Adrenal gland (tissue), 12 donors: ENCODE data around the gene ACTG1. TPM values are rescaled to one million over a fixed set of nuclear protein-coding genes. Genes with fewer than 3 reads are reported as not detected.

Source experiments
- DNase-seq, 7 donors: peaks; one replicate each; pipeline ENCODE4 v3.0.0-alpha.2; 2019 to 2020
- H3K27ac ChIP-seq, 5 donors: fragments of 200-600 bp; sonication (generic) in 4 of 5; 1 replicate in 3 of 5; 2 replicates in 2 of 5; pipeline versions ENCODE4 v1.5.1 to v1.8.0; 2016 to 2020; ENCODE audit warnings: mild to moderate bottlenecking in 1 of 5
- H3K27me3 ChIP-seq: fragments of 200-600 bp; 2 replicates; pipeline ENCODE4 v1.8.0; 2021
- H3K36me3 ChIP-seq, 2 donors: fragments of 200-600 bp; replicated peaks in 1 of 2; 1 replicate in 1 of 2; 2 replicates in 1 of 2; pipeline versions ENCODE4 v1.5.1 to v1.8.0; 2018 to 2022
- H3K4me1 ChIP-seq, 2 donors: fragments of 200-600 bp; replicated peaks in 1 of 2; 1 replicate in 1 of 2; 2 replicates in 1 of 2; pipeline versions ENCODE4 v1.5.1 to v1.8.0; 2018 to 2021
- H3K4me3 ChIP-seq, 4 donors: fragments of 200-600 bp; sonication (generic) in 3 of 4; one replicate each; pipeline ENCODE4 v1.5.1; 2016 to 2018
- H3K9me3 ChIP-seq, 3 donors: fragments of 200-600 bp; sonication (generic) in 1 of 3; replicated peaks in 1 of 3; 1 replicate in 2 of 3; 2 replicates in 1 of 3; pipeline versions ENCODE4 v1.5.1 to v1.8.0; 2016 to 2021
- POLR2A ChIP-seq, 2 donors: fragments of 450-650 bp; IDR thresholded peaks; one replicate each; pipeline ENCODE4 v1.6.1; 2017; ENCODE audit warnings: antibody characterized with exemption in 2 of 2, mild to moderate bottlenecking in 2 of 2, moderate library complexity in 1 of 2
- WGBS, 4 donors: extraction: QIAGEN DNeasy Blood & Tissue Kit in 2 of 4; methylation state at CpG; one replicate each; pipeline versions ENCODE4 v1.1.5 to v1.1.7; 2013 to 2017; 5-methylcytosine and 5-hydroxymethylcytosine counted together
- intact Hi-C, 2 donors: fragments of 100-400 bp; cut with DNase I; formaldehyde crosslinking; loops; one replicate each; pipeline versions ENCODE4 v1.14.1 to v1.15.0; 2022 to 2023
- polyA plus RNA-seq, 3 donors: library from polyadenylated mRNA; stranded (reverse); fragments of 200-250 nt in 2 of 3; fragments of 350-450 nt in 1 of 3; fragmentation: Illumina TruSeq in 1 of 3; extraction: RNeasy Lipid Tissue Mini Kit (QIAGEN cat#74804) in 1 of 3; gene quantifications; one replicate each; pipeline ENCODE4 v1.2.3, GENCODE V29; 2013 to 2014
- total RNA-seq, 9 donors: library from RNA; depleted of rRNA in 4 of 9; stranded (reverse); fragments of >200 nt in 4 of 9; fragments of 120-200 nt in 1 of 9; fragmentation: NEBNext Ultra II Directional in 1 of 9; extraction: Animal tissue kit (Norgen Biotek cat#: 25700) in 1 of 9; gene quantifications; one replicate each; pipeline versions ENCODE4 v1.1.0 to v1.2.4, GENCODE V29; 2013 to 2023
- TF ChIP-seq, protein P1 (sequence below), 6 experiments: fragments of 450-650 bp in 4 of 6; fragments of 200-600 bp in 2 of 6; sonication (generic) in 1 of 6; IDR thresholded peaks; 1 replicate in 5 of 6; 2 replicates in 1 of 6; pipeline versions ENCODE4 v1.5.1 to v1.8.0; 2016 to 2021; ENCODE audit warnings: antibody characterized with exemption in 6 of 6, mild to moderate bottlenecking in 2 of 6, moderate library complexity in 1 of 6
- donor health status: healthy with polysubstance abuse.
- donor health status: Bipolar disorder and iron deficiency.
- donor health status: DM: yes; HTN: yes; CAD: no.
- donor health status: DM: no; HTN: no; CAD: no.
- donor health status: DM: no; HTN: no; CAD: no.
- donor health status: DM: yes; HTN: yes; CAD: no.

The ACTG1 gene
- total and polyA plus RNA-seq, 12 donors = 828 to 6,446 (median 2,144) TPM

DNA sequence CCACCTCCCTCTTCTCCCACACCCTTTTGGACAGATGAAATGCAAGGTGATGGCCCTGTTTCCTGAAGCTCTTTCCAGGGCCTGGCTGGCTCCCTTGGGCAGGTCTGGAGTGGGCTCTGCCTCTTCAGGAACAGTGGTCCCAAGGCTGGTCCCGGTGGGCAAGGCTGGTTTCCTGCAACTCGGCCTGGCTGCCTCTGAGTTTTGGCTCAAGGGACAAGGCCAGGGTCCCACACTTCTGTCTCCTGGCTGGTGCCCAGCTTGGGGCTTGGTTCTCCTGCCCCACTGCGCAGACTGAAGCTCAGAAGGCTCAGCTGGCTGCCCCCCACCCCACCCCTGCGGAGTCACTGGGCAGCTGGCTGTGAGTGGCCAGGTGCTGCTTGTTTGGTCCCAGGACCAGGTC, 3.8 kb upstream of the ACTG1 start:
- H3K27ac ChIP-seq = peak overlapping the region in 2 of 5 donors; percentile 99
- WGBS, 4 donors = 70 to 82% (median 72%) methylated on average over 2 to 4 of the region's 4 CpGs; no CpG with 5 or more reads in 1 of the 4 donors
- TF ChIP-seq, protein P1, sequence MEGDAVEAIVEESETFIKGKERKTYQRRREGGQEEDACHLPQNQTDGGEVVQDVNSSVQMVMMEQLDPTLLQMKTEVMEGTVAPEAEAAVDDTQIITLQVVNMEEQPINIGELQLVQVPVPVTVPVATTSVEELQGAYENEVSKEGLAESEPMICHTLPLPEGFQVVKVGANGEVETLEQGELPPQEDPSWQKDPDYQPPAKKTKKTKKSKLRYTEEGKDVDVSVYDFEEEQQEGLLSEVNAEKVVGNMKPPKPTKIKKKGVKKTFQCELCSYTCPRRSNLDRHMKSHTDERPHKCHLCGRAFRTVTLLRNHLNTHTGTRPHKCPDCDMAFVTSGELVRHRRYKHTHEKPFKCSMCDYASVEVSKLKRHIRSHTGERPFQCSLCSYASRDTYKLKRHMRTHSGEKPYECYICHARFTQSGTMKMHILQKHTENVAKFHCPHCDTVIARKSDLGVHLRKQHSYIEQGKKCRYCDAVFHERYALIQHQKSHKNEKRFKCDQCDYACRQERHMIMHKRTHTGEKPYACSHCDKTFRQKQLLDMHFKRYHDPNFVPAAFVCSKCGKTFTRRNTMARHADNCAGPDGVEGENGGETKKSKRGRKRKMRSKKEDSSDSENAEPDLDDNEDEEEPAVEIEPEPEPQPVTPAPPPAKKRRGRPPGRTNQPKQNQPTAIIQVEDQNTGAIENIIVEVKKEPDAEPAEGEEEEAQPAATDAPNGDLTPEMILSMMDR (IDR thresholded peaks at IDR 0.05) = no peak
- no peak for TF ChIP-seq POLR2A (IDR thresholded peaks at IDR 0.05)
- intact Hi-C loops = loop anchor here (10.0 kb wide), 1 partner anchor 88 kb away; no protein-coding TSS in a partner anchor
- no peaks in the 10 kb centered on the region for H3K27me3 ChIP-seq
- H3K4me3 ChIP-seq = peak overlapping the region in 1 of 4 donors; percentile 92
- peaks cover 0 to 7% of the 10 kb centered on the region in 2 donors for H3K36me3 ChIP-seq
- no peaks in the 10 kb centered on the region for H3K9me3 ChIP-seq
- peaks cover 27 to 43% of the 10 kb centered on the region in 2 donors for H3K4me1 ChIP-seq
- no peak for DNase-seq

DNA sequence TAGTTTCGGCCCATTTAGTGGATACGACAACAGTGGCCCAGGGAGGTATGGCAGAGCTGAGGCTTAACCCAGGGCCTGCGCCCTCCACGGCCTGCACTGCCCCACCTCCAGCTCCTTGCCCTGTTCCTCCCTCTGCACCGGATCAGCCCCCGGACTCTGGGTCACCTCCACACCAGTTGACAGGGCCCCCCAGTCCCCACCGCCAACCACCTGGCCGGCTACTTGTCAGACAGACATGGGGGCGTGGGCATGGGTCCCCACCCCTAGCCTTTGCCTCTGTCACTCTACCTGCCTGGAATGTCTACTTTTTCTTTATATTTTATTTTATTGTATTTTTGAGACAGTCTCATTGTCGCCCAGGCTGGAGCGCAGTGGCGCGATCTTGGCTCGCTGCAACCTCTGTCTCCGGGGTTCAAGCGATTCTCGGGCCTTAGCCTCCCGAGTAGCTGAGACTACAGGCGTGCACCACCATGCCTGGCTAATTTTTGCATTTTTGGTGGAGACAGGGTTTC, 3.0 kb upstream of the ACTG1 start:
- TF ChIP-seq POLR2A (IDR thresholded peaks at IDR 0.05) = no peak
- TF ChIP-seq, protein P1 (IDR thresholded peaks at IDR 0.05) = no peak
- Histone ChIP-seq H3K27ac (peak overlapping the region; percentile 86 to 99 (median 87)), H3K4me3 (peak overlapping the region in 2 of 4 donors; percentile 39 to 92), H3K9me3 (no peaks in the 10 kb centered on the region), H3K27me3 (no peaks in the 10 kb centered on the region), H3K36me3 (peaks cover 0 to 16% of the 10 kb centered on the region in 2 donors), H3K4me1 (peaks cover 35 to 51% of the 10 kb centered on the region in 2 donors)
- 61 to 68% (median 66%) methylated on average over 19 of the region's 19 CpGs for WGBS, 4 donors
- intact Hi-C loops = loop anchor here (10.0 kb wide), 1 partner anchor 89 kb away; no protein-coding TSS in a partner anchor
- peak in 1 of 7 donors; percentile 49 for DNase-seq

DNA sequence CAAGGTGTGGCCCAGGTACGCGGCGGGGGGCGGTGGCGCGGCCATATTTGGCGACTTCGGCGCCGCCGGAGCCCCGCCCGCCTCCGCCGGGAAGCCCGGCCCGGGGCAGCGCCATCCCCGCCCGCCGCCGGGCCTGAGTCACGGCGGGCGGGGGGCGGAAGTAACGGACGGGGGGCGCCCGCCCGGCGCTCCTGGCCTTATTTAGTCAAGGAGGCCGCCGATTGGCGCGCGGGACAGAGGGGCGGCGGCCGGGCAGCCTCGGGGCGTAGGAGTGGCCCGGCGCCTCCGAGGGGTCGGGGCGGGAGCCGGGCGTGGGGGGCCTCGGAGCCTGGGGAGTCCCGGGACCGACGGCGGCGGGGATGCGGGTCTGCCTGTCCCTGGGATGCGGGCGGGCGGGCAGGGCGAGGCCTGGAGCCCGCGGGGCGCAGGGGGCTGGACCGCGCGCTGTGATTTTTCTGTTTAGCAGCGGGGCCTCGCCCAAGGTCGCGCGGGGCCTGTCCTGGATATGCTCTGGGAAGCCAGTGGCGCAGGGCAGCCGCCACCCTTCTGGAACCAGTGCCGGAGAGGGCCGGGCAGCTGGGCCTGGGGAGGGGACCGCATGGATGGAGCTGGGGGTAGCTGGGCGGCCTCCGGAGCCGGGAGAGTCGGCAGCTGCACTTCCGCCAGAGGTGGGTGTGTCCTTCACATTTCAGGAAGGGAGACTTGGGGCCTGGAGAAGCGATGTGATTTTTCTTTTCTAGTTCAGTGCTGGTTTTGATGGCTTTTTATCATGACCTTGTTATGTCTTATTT, 2.3 kb upstream of the ACTG1 start:
- TF ChIP-seq, protein P1 (IDR thresholded peaks at IDR 0.05) = no peak
- TF ChIP-seq POLR2A (IDR thresholded peaks at IDR 0.05) = peak; percentile 19 to 46
- Histone ChIP-seq H3K36me3 (peaks cover 0 to 22% of the 10 kb centered on the region in 2 donors), H3K9me3 (no peaks in the 10 kb centered on the region), H3K27me3 (no peaks in the 10 kb centered on the region), H3K4me3 (peak overlapping the region in 2 of 4 donors; percentile 39 to 92), H3K27ac (peak overlapping the region; percentile 86 to 99 (median 87)), H3K4me1 (peaks cover 38 to 57% of the 10 kb centered on the region in 2 donors)
- intact Hi-C loops = loop anchor here (10.0 kb wide), 1 partner anchor 90 kb away; no protein-coding TSS in a partner anchor
- WGBS, 4 donors = 0 to 4% (median 1%) methylated on average over 2 to 82 of the region's 82 CpGs
- DNase-seq = peak; percentile 69 to 84 (median 71)

DNA sequence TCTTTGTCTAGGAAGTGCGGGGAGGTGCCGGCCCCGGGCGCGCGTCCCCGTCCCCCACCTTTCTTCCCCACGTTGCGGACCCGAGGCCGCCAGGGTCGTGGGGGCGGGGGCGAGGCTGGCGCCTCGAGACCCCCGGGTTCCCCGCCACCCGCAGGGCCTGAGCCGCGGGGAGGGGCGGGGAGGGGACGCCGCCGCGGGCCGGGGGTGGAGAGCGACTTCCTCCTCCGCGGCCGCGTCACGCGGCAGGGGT, 1.8 kb upstream of the ACTG1 start:
- H3K27me3 ChIP-seq = no peaks in the 10 kb centered on the region
- H3K4me1 ChIP-seq = peaks cover 33 to 58% of the 10 kb centered on the region in 2 donors
- H3K9me3 ChIP-seq = no peaks in the 10 kb centered on the region
- no peak for DNase-seq
- intact Hi-C loops = loop anchor here (10.0 kb wide), 1 partner anchor 90 kb away; no protein-coding TSS in a partner anchor
- WGBS, 4 donors = 0 to 4% (median 1%) methylated on average over 18 to 34 of the region's 34 CpGs; no CpG with 5 or more reads in 1 of the 4 donors
- no peak for TF ChIP-seq POLR2A (IDR thresholded peaks at IDR 0.05)
- TF ChIP-seq, protein P1 (IDR thresholded peaks at IDR 0.05) = no peak
- peak overlapping the region; percentile 86 to 99 (median 87) for H3K27ac ChIP-seq
- H3K4me3 ChIP-seq = peak overlapping the region in 2 of 4 donors; percentile 39 to 92
- H3K36me3 ChIP-seq = peaks cover 0 to 27% of the 10 kb centered on the region in 2 donors
